C4-2B (cell line): ENCODE measurements around the gene FNDC3B.

Experiments
- H3K27ac ChIP-seq: fragments of 450-650 bp; 2 replicates; pipeline ENCODE4 v1.5.1; 2017
- ZFX ChIP-seq: fragments of 450-650 bp; IDR thresholded peaks from 2 replicates; pipeline ENCODE4 v1.6.1; 2017
- TF ChIP-seq, protein P1 (sequence below): fragments of 450-650 bp; conservative IDR thresholded peaks from 2 replicates; pipeline ENCODE4 v1.5.1; 2017; ENCODE audit warnings: mild to moderate bottlenecking

Gene FNDC3B

DNA sequence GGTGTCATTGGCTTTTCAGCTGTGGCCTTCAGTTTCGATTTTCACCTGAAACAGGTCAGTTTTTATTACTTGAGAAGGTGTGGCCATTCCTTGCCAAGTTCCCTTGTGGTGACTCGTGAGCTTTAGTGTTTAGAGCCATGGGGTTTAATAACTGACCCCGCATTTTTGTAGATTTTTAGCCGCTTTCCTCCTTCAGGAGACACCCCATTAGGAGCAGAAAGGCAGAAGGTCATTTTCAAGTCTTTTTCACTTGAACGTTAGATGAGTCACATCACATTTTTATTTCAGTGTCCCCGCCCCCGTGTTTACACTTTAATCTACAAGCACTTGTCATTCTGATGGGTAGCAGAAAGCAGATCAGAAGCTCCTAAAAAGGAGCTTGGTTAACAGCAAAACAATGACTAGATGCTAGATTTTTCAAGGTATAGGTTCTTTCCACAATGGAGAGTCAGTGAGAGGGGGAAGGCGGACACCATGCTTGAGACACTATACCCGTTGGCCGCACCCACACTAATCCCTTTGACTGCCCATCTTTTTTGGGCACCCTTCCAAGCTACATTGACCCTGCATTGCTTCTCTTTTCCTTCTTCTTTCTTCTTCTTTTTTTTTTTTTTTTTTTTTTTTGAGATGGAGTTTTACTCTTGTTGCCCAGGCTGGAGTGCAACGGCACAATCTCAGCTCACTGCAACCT, 276.2 kb downstream of the FNDC3B start:
- TF ChIP-seq, protein P1, sequence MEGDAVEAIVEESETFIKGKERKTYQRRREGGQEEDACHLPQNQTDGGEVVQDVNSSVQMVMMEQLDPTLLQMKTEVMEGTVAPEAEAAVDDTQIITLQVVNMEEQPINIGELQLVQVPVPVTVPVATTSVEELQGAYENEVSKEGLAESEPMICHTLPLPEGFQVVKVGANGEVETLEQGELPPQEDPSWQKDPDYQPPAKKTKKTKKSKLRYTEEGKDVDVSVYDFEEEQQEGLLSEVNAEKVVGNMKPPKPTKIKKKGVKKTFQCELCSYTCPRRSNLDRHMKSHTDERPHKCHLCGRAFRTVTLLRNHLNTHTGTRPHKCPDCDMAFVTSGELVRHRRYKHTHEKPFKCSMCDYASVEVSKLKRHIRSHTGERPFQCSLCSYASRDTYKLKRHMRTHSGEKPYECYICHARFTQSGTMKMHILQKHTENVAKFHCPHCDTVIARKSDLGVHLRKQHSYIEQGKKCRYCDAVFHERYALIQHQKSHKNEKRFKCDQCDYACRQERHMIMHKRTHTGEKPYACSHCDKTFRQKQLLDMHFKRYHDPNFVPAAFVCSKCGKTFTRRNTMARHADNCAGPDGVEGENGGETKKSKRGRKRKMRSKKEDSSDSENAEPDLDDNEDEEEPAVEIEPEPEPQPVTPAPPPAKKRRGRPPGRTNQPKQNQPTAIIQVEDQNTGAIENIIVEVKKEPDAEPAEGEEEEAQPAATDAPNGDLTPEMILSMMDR = no peak
- TF ChIP-seq ZFX = no peak
- no peak overlapping the region for H3K27ac ChIP-seq

DNA sequence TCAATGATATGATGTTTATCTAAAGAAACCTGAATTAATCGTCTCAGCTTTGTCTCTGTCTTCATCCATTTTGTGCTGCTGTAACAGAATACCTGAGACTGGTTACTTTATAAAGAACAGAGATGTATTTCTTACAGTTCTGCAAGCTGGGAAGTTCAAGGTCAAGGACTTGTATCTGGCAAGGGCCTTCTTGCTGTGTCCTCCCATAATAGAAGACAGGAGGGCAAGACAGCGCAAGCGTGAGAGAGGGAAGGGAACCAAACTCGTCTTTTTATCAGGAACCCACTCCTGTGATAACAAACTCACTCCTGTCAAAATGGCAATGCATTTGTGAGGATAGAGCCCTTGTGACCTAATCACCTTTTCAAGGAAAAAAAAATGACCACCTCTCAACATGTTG, 277.4 kb downstream of the FNDC3B start:
- H3K27ac ChIP-seq = peak overlapping the region; percentile 55
- TF ChIP-seq, protein P1 = no peak
- TF ChIP-seq ZFX = no peak

DNA sequence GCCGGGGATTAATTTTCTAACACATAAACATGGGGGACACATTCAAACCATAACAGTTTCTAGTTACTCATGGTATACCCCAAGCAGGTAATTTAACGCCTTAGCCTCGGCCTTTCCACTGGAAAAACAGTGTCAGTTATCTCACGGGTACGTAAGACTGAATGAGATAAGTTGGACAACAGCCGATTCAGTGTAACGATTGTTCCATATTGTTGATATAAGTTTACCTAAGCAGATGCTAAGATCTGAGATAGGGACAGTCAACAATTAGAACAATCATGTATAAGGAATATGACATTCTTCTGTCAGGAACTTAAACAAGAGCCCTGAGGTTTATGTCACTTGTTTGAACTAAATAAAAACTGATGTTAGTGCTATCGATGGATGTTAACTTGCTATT, 278.1 kb downstream of the FNDC3B start:
- H3K27ac ChIP-seq = peak overlapping the region; percentile 63
- TF ChIP-seq, protein P1 = no peak
- TF ChIP-seq ZFX = no peak

DNA sequence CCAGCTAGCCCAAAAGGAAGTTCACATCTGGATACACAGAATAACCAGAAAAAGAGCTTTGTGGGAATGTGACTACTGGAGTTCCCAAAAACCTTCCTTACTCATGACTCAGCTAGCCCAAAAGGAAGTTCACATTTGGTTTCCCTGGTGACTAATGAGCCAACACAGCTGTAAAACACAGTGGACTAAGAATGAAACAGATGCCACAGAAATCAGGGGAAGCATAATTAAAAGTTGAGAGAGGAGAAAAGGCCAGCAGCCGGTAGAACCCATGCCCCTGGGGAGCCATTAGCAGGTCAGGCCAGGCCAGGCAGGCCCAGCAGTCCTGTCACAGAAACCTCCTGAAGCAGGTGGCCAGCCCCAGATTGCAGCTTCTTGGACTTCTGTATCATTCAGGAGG, 278.6 kb downstream of the FNDC3B start:
- TF ChIP-seq, protein P1 = no peak
- TF ChIP-seq ZFX = no peak
- peak overlapping the region; percentile 63 for H3K27ac ChIP-seq

DNA sequence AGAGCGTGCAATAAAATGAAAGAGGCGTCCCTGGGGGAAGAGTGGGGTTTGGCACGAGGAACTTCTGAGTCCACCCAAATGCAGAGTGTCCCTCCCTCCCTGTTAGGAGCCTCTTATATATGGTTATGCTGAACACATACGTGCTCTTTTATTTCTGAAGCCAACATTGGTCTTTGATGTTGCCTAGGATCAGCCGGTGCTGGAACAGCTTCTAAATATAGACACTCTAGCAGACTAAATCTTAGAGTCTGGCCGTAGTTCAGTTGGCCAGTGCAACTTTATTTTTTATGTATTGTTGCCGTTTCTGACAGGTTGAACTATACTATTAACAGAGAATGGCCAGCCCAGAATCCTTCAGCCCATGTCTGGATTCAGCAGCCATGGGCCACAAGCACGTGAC, 280.2 kb downstream of the FNDC3B start:
- TF ChIP-seq ZFX = no peak
- TF ChIP-seq, protein P1 = no peak
- no peak overlapping the region for H3K27ac ChIP-seq

DNA sequence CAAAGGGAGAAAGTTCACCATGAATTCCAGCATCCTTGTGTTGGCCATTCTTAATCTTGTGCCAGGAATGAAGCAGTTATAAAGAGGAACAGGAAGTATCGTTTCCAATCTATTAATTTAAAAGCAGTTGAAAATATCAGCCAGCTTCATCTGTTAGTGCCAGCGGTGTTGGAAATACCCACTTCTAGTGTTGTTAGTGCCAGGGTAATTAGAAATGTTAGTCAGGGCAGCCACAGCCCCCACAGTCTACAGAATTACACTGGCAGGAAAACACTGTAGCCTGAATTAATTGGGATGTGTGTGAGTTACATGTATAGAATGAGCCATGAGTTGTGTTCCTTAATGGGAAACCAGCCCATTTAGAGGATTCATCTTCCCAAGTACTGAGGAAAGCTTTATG, 281.1 kb downstream of the FNDC3B start:
- TF ChIP-seq, protein P1 = no peak
- TF ChIP-seq ZFX = no peak
- no peak overlapping the region for H3K27ac ChIP-seq

DNA sequence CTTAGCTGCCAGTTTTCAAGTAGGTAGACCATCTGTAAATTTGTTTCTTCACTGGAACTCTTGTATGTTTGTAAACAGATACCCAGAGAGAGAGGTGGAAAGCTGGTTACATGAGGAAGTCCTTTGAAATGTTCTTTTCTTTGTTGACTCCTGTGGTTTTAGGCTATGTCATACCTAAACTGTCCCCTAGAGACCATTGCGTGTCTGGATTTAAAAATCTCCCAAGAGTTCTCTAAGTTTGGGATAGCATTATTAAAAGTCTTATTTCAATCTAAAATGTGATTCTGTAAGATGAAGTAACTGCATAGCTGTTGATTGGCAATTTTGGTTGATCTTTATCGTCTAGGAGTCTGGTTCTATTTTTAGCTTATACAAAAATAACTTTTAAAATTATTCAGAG, 281.7 kb downstream of the FNDC3B start:
- H3K27ac ChIP-seq = no peak overlapping the region
- no peak for TF ChIP-seq ZFX
